Islet of Langerhans (tissue), 1 donor: ENCODE data around the gene DESI2.

Experiments used
- FAIRE-seq: peaks from one replicate; lab custom pipeline; 2011; peaks lifted over from hg19 to GRCh38; lab: Jason Lieb, UNC

The DESI2 gene

GRCh38 chr1:244652623-244653438 lies at the start of gene DESI2:
TSS of gene DESI2 (plus strand) at chr1:244653126. CDS start at chr1:244653314, 188 bp downstream.
- FAIRE-seq, result peak; percentile 74

GRCh38 chr1:244603498-244603897 lies 49.4 kb upstream of the DESI2 start:
- FAIRE-seq, result peak; percentile 99

GRCh38 chr1:244605835-244606370 lies 47.0 kb upstream of the DESI2 start:
- no peak for FAIRE-seq

GRCh38 chr1:244614113-244614836 lies 38.7 kb upstream of the DESI2 start:
- no peak for FAIRE-seq

- no peak for FAIRE-seq
These were observed 38.0 kb upstream of the DESI2 start for GRCh38 chr1:244614879-244615278.

- FAIRE-seq, result no peak
These were observed 37.6 kb upstream of the DESI2 start for GRCh38 chr1:244615301-244615700.

GRCh38 chr1:244626709-244627108 lies 26.2 kb upstream of the DESI2 start:
- no peak for FAIRE-seq

- FAIRE-seq, result no peak
These were observed 24.1 kb upstream of the DESI2 start for GRCh38 chr1:244628789-244629188.

- FAIRE-seq, result no peak
These were observed 19.8 kb upstream of the DESI2 start for GRCh38 chr1:244633140-244633539.

GRCh38 chr1:244634546-244634945 lies 18.4 kb upstream of the DESI2 start:
- no peak for FAIRE-seq

GRCh38 chr1:244636488-244637259 lies 16.3 kb upstream of the DESI2 start:
- no peak for FAIRE-seq

- no peak for FAIRE-seq
These were observed 13.4 kb upstream of the DESI2 start for GRCh38 chr1:244639561-244639960.

- no peak for FAIRE-seq
These were observed 12.0 kb upstream of the DESI2 start for GRCh38 chr1:244640917-244641316.

- FAIRE-seq, result no peak
These were observed 10.4 kb upstream of the DESI2 start for GRCh38 chr1:244642526-244642925.

GRCh38 chr1:244642988-244643387 lies 9.9 kb upstream of the DESI2 start:
- no peak for FAIRE-seq

GRCh38 chr1:244645414-244645813 lies 7.5 kb upstream of the DESI2 start:
- no peak for FAIRE-seq

GRCh38 chr1:244645890-244646289 lies 7.0 kb upstream of the DESI2 start:
- no peak for FAIRE-seq

- no peak for FAIRE-seq
These were observed 5.1 kb upstream of the DESI2 start for GRCh38 chr1:244647819-244648218.

GRCh38 chr1:244651956-244652622 lies 837 bp upstream of the DESI2 start:
- no peak for FAIRE-seq

- no peak for FAIRE-seq
These were observed 647 bp downstream of the DESI2 start for GRCh38 chr1:244653439-244654107.
